ENCODE measurements around the gene CRYBG3.

Gene CRYBG3

DNA sequence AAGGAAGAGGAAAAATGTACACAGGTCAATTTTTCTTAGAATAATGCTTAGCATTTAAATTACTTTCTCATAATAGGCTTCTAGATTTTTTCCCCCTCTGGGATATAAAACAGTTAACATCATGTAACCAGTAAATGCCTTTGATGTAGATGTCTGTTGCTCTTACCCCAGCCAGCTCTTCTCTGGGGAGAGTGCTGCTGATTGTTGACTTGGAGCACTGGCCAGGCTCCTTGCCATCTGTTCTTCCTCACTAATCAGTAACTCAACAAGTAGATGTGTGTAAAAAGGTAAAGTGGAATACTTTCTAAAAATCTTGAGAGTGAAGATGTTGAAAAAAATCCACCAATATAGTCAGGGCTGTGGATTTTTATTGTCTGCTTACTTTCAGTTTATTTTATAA, 108.2 kb downstream of the CRYBG3 start:
- TF ChIP-seq FOXM1 (IDR thresholded peaks at IDR 0.05; ENCODE audit: borderline replicate concordance, low read depth) (no peak), CREB1 (IDR thresholded peaks at IDR 0.05; ENCODE audit: low read depth) (no peak), RAD21 (IDR thresholded peaks at IDR 0.05; ENCODE audit: low read depth) (no peak), EP300 (IDR thresholded peaks at IDR 0.05; ENCODE audit: borderline replicate concordance) (no peak), EGR1 (IDR thresholded peaks at IDR 0.05) (no peak), ZBTB7A (IDR thresholded peaks at IDR 0.05; ENCODE audit: low read depth) (no peak), TAF1 (IDR thresholded peaks at IDR 0.05; ENCODE audit: low read depth) (no peak), NFIC (IDR thresholded peaks at IDR 0.05) (no peak), TEAD4 (IDR thresholded peaks at IDR 0.05) (no peak), TCF12 (IDR thresholded peaks at IDR 0.05; ENCODE audit: low read depth) (no peak), YY1 (IDR thresholded peaks at IDR 0.05; ENCODE audit: low read depth) (no peak), CEBPB (IDR thresholded peaks at IDR 0.05) (no peak)
- TF ChIP-seq, protein P1, sequence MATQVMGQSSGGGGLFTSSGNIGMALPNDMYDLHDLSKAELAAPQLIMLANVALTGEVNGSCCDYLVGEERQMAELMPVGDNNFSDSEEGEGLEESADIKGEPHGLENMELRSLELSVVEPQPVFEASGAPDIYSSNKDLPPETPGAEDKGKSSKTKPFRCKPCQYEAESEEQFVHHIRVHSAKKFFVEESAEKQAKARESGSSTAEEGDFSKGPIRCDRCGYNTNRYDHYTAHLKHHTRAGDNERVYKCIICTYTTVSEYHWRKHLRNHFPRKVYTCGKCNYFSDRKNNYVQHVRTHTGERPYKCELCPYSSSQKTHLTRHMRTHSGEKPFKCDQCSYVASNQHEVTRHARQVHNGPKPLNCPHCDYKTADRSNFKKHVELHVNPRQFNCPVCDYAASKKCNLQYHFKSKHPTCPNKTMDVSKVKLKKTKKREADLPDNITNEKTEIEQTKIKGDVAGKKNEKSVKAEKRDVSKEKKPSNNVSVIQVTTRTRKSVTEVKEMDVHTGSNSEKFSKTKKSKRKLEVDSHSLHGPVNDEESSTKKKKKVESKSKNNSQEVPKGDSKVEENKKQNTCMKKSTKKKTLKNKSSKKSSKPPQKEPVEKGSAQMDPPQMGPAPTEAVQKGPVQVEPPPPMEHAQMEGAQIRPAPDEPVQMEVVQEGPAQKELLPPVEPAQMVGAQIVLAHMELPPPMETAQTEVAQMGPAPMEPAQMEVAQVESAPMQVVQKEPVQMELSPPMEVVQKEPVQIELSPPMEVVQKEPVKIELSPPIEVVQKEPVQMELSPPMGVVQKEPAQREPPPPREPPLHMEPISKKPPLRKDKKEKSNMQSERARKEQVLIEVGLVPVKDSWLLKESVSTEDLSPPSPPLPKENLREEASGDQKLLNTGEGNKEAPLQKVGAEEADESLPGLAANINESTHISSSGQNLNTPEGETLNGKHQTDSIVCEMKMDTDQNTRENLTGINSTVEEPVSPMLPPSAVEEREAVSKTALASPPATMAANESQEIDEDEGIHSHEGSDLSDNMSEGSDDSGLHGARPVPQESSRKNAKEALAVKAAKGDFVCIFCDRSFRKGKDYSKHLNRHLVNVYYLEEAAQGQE (IDR thresholded peaks at IDR 0.05; ENCODE audit: low read depth): no peak
- TF ChIP-seq, protein P2, sequence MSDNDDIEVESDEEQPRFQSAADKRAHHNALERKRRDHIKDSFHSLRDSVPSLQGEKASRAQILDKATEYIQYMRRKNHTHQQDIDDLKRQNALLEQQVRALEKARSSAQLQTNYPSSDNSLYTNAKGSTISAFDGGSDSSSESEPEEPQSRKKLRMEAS (IDR thresholded peaks at IDR 0.05): no peak
- TF ChIP-seq, protein P3, sequence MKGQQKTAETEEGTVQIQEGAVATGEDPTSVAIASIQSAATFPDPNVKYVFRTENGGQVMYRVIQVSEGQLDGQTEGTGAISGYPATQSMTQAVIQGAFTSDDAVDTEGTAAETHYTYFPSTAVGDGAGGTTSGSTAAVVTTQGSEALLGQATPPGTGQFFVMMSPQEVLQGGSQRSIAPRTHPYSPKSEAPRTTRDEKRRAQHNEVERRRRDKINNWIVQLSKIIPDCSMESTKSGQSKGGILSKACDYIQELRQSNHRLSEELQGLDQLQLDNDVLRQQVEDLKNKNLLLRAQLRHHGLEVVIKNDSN (IDR thresholded peaks at IDR 0.05): no peak

DNA sequence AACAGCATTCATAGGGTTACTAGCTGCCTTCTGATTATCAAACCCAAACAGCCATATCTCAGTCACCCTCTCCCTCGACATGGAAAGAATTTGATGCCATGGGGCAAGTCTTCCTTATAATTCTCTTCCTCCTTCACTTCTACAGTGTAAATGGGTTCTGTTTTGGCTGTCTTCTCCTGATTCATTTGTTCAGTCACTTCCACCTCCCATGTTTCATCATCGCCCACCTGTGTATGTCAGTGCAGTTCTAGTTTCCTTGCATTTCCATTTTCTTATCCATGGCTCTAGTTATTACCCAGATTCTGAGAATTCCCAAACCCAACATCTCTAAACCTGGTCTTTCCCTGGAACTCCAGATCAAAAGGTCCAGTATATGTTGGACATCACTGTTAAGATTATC, 109.4 kb downstream of the CRYBG3 start:
- TF ChIP-seq EGR1 (IDR thresholded peaks at IDR 0.05) (no peak), NFIC (IDR thresholded peaks at IDR 0.05) (no peak), EP300 (IDR thresholded peaks at IDR 0.05; ENCODE audit: borderline replicate concordance) (no peak), TAF1 (IDR thresholded peaks at IDR 0.05; ENCODE audit: low read depth) (no peak), TCF12 (IDR thresholded peaks at IDR 0.05; ENCODE audit: low read depth) (no peak), FOXM1 (IDR thresholded peaks at IDR 0.05; ENCODE audit: borderline replicate concordance, low read depth) (no peak), CREB1 (IDR thresholded peaks at IDR 0.05; ENCODE audit: low read depth) (no peak), ZBTB7A (IDR thresholded peaks at IDR 0.05; ENCODE audit: low read depth) (no peak), CEBPB (IDR thresholded peaks at IDR 0.05) (no peak), RAD21 (IDR thresholded peaks at IDR 0.05; ENCODE audit: low read depth) (no peak), TEAD4 (IDR thresholded peaks at IDR 0.05) (no peak), YY1 (IDR thresholded peaks at IDR 0.05; ENCODE audit: low read depth) (no peak)
- TF ChIP-seq, protein P2 (IDR thresholded peaks at IDR 0.05): no peak
- TF ChIP-seq, protein P3 (IDR thresholded peaks at IDR 0.05): no peak
- TF ChIP-seq, protein P1 (IDR thresholded peaks at IDR 0.05; ENCODE audit: low read depth): no peak

DNA sequence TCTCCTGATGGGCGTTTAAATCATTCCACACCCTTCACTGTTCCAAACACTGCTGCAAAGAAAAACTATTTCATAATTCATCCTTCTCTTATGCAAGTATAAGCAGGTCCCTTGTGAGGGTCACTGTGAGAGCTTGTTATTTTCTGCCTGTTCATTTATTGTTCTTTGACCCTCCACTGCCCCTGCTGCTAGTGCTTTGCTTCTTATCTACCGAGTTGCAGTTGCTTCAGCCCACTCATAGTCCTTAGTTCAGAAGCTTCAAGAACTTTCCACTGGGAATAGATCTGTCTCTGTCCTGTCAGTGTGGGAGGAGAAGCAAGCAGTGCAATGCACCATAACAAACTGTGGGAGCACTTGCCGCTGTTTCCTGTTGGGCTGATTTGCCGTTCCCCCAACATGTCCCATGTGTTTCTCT, 110.6 kb downstream of the CRYBG3 start:
- TF ChIP-seq CREB1 (IDR thresholded peaks at IDR 0.05; ENCODE audit: low read depth) (no peak), YY1 (IDR thresholded peaks at IDR 0.05; ENCODE audit: low read depth) (no peak), EP300 (IDR thresholded peaks at IDR 0.05; ENCODE audit: borderline replicate concordance) (no peak), TEAD4 (IDR thresholded peaks at IDR 0.05) (no peak), TAF1 (IDR thresholded peaks at IDR 0.05; ENCODE audit: low read depth) (no peak), TCF12 (IDR thresholded peaks at IDR 0.05; ENCODE audit: low read depth) (no peak), FOXM1 (IDR thresholded peaks at IDR 0.05; ENCODE audit: borderline replicate concordance, low read depth) (no peak), EGR1 (IDR thresholded peaks at IDR 0.05) (no peak), NFIC (IDR thresholded peaks at IDR 0.05) (no peak), ZBTB7A (IDR thresholded peaks at IDR 0.05; ENCODE audit: low read depth) (no peak)
- TF ChIP-seq, protein P2 (IDR thresholded peaks at IDR 0.05): no peak

DNA sequence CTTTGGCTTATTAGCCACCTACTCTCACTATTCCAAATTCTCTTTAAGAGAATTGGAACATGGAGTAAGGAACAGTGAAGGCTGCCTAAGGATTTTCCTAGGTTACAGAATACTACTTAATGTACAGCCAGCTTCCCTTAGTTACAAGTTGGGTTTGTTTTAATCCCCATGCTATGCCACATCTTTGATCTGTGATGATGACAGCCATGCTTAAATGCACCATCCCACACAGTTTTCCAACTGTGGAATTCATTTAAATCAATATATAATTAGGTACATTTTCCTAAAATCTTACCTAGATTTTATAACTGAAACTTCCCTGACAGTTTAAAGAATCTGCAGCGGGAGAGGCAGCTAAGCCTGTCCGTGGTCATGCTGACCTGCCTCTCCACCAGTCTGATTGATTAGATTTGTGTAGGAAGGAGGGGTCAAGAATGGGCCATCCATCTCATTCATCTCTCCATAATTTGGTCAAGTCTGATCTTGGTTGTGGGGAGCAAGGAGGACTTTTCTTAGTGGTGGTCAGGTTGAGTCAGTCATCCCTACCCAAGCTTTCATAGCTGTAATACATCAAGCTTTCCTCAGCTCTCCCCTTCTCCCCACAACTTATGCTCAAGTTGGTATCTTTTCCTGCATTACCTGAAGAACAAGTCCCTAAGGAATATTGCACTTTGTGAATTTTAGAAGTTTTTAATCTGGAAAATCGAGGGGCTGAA, 113.3 kb downstream of the CRYBG3 start:
- no peak for TF ChIP-seq EGR1 (IDR thresholded peaks at IDR 0.05)

DNA sequence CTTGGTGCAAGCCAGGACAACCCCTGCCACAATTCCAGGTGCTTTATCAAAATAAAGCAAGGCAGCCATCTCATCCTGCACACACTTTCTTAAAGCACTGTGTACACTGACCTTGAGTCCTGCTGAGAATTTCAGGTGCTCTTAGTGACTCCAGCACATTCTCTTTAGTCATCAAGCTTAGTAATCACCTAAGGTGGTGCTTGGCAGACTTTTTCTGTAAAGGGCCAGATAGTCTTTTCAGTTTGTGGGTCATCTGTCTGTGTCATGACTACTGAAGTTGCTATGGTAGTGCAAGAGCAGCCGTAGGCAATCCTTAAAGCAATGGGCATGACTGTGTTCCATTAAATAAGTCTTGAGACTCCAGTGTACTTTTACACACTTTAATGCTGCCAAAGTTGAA, 114.0 kb downstream of the CRYBG3 start:
- TF ChIP-seq NFIC (IDR thresholded peaks at IDR 0.05): no peak
- TF ChIP-seq TCF12 (IDR thresholded peaks at IDR 0.05; ENCODE audit: low read depth): no peak
- TF ChIP-seq, protein P3 (IDR thresholded peaks at IDR 0.05): no peak
- TF ChIP-seq TEAD4 (IDR thresholded peaks at IDR 0.05): no peak
- no peak for TF ChIP-seq CEBPB (IDR thresholded peaks at IDR 0.05)
- TF ChIP-seq YY1 (IDR thresholded peaks at IDR 0.05; ENCODE audit: low read depth): no peak
- no peak for TF ChIP-seq EP300 (IDR thresholded peaks at IDR 0.05; ENCODE audit: borderline replicate concordance)
- TF ChIP-seq ZBTB7A (IDR thresholded peaks at IDR 0.05; ENCODE audit: low read depth): no peak
- no peak for TF ChIP-seq FOXM1 (IDR thresholded peaks at IDR 0.05; ENCODE audit: borderline replicate concordance, low read depth)
- no peak for TF ChIP-seq CREB1 (IDR thresholded peaks at IDR 0.05; ENCODE audit: low read depth)
- TF ChIP-seq, protein P1 (IDR thresholded peaks at IDR 0.05; ENCODE audit: low read depth): no peak
- TF ChIP-seq EGR1 (IDR thresholded peaks at IDR 0.05): no peak
- no peak for TF ChIP-seq TAF1 (IDR thresholded peaks at IDR 0.05; ENCODE audit: low read depth)
- TF ChIP-seq, protein P2 (IDR thresholded peaks at IDR 0.05): no peak
- TF ChIP-seq RAD21 (IDR thresholded peaks at IDR 0.05; ENCODE audit: low read depth): no peak
